HepG2 (cell line): ENCODE results near the gene SEC16A. TPM values are rescaled to one million over a fixed set of nuclear protein-coding genes. Genes with fewer than 3 reads are reported as not detected.

Source experiments
- ERF ChIP-seq: IDR thresholded peaks from 2 replicates; pipeline ENCODE4 v1.6.1; 2018; ENCODE audit warnings: missing biosample characterization, missing genetic modification reagents
- FOXA3 ChIP-seq: IDR thresholded peaks from 2 replicates; pipeline ENCODE4 v1.6.1; 2016; ENCODE audit warnings: missing genetic modification reagents, missing compliant biosample characterization
- FOXM1 ChIP-seq: sonication (generic); formaldehyde crosslinking; IDR thresholded peaks from 2 replicates; pipeline ENCODE4 v1.5.0; 2020; ENCODE audit warnings: missing genetic modification reagents
- GATA4 ChIP-seq: sonication (generic); IDR thresholded peaks from 2 replicates; pipeline ENCODE4 v1.6.1; 2016; ENCODE audit warnings: antibody characterized with exemption, low read depth, borderline replicate concordance
- GFI1 ChIP-seq: sonication (generic); formaldehyde crosslinking; IDR thresholded peaks from 2 replicates; pipeline ENCODE4 v1.5.0; 2020; ENCODE audit warnings: missing genetic modification reagents, mild to moderate bottlenecking, borderline replicate concordance
- HNF1B ChIP-seq: sonication (generic); formaldehyde crosslinking; IDR thresholded peaks from 2 replicates; pipeline ENCODE4 v1.5.1; 2020; ENCODE audit warnings: mild to moderate bottlenecking, moderate library complexity, missing genetic modification reagents
- HOXA3 ChIP-seq: sonication (generic); formaldehyde crosslinking; IDR thresholded peaks from 2 replicates; pipeline ENCODE4 v1.5.0; 2020; ENCODE audit warnings: missing genetic modification reagents
- HOXA5 ChIP-seq: sonication (generic); formaldehyde crosslinking; IDR thresholded peaks from 2 replicates; pipeline ENCODE4 v1.4.0; 2020; ENCODE audit warnings: missing genetic modification reagents
- IKZF1 ChIP-seq: fragments of 450-650 bp; IDR thresholded peaks from 2 replicates; pipeline ENCODE4 v1.7.1; 2016
- MAZ ChIP-seq, 2 experiments: sonication (generic) in 1 of 2; formaldehyde crosslinking in 1 of 2; IDR thresholded peaks; 2 replicates each; pipeline versions ENCODE4 v1.5.0 to v1.6.1; 2012 to 2020; ENCODE audit warnings: low read depth in 2 of 2, mild to moderate bottlenecking in 2 of 2, borderline replicate concordance in 1 of 2, improper control_type of control experiment in 1 of 2, low read length in 1 of 2, missing genetic modification reagents in 1 of 2, moderate library complexity in 1 of 2
- PLRG1 ChIP-seq: fragments of 450-650 bp; conservative IDR thresholded peaks from 2 replicates; pipeline ENCODE4 v1.6.1; 2016
- POGK ChIP-seq: sonication (generic); formaldehyde crosslinking; conservative IDR thresholded peaks from 2 replicates; pipeline ENCODE4 v1.8.0; 2022; ENCODE audit warnings: mild to moderate bottlenecking, moderate library complexity, missing genetic modification reagents
- RARA ChIP-seq: IDR thresholded peaks from 2 replicates; pipeline ENCODE4 v1.6.1; 2016; ENCODE audit warnings: missing genetic modification reagents, missing compliant biosample characterization
- RORA ChIP-seq: sonication (generic); formaldehyde crosslinking; IDR thresholded peaks from 2 replicates; pipeline ENCODE4 v1.5.0; 2020; ENCODE audit warnings: mild to moderate bottlenecking, missing genetic modification reagents, moderate library complexity
- RXRB ChIP-seq: IDR thresholded peaks from 2 replicates; pipeline ENCODE4 v1.6.1; 2016; ENCODE audit warnings: borderline replicate concordance, missing genetic modification reagents, missing compliant biosample characterization
- ZBTB34 ChIP-seq: sonication (generic); formaldehyde crosslinking; IDR thresholded peaks from 2 replicates; pipeline ENCODE4 v1.8.0; 2022; ENCODE audit warnings: mild to moderate bottlenecking, missing genetic modification reagents
- ZNF253 ChIP-seq: sonication (generic); formaldehyde crosslinking; IDR thresholded peaks from 2 replicates; pipeline ENCODE4 v1.8.0; 2022; ENCODE audit warnings: mild to moderate bottlenecking, missing genetic modification reagents, borderline replicate concordance
- ZNF354B ChIP-seq: sonication (generic); formaldehyde crosslinking; IDR thresholded peaks from 2 replicates; pipeline ENCODE4 v1.8.0; 2022; ENCODE audit warnings: mild to moderate bottlenecking, missing genetic modification reagents
- ZNF788 ChIP-seq: sonication (generic); formaldehyde crosslinking; IDR thresholded peaks from 2 replicates; pipeline ENCODE4 v1.5.0; 2020; ENCODE audit warnings: mild to moderate bottlenecking, missing genetic modification reagents, borderline replicate concordance
- ZSCAN30 ChIP-seq: sonication (generic); formaldehyde crosslinking; IDR thresholded peaks from 2 replicates; pipeline ENCODE4 v1.5.0; 2020; ENCODE audit warnings: mild to moderate bottlenecking, missing genetic modification reagents
- polyA plus RNA-seq, 8 experiments: library from polyadenylated mRNA; depleted of rRNA in 3 of 8; stranded (reverse) in 7 of 8; unstranded in 1 of 8; fragments of >200 nt; fragmentation: Illumina TruSeq in 4 of 8; extraction: Trizol in 4 of 8; gene quantifications; 2 replicates each; pipeline versions ENCODE4 v1.2.1 to v1.2.3, GENCODE V29; 2011 to 2016; ENCODE audit warnings: low read depth in 4 of 8, missing spikeins in 1 of 8, mixed read lengths in 1 of 8; ENCODE audit not compliant: insufficient read depth in 1 of 8
- total RNA-seq, 5 experiments: library from RNA; depleted of rRNA; stranded (reverse); fragments of >200 nt; fragmentation: Illumina TruSeq; extraction: Trizol; gene quantifications; 2 replicates each; pipeline ENCODE4 v1.2.3, GENCODE V29; 2016; ENCODE audit warnings: low read depth in 1 of 5
- TF ChIP-seq, protein P1 (sequence below): sonication (generic); formaldehyde crosslinking; IDR thresholded peaks from 2 replicates; pipeline ENCODE4 v1.5.0; 2020; ENCODE audit warnings: missing genetic modification reagents
- TF ChIP-seq, protein P2 (sequence below): sonication (generic); formaldehyde crosslinking; IDR thresholded peaks from 2 replicates; pipeline ENCODE4 v1.5.1; 2020; ENCODE audit warnings: missing genetic modification reagents, mild to moderate bottlenecking, borderline replicate concordance

The SEC16A gene
- total and polyA plus RNA-seq, 2 of the 13 experiments (the other 11 are each of a cell fraction or from before 2014, with no cell fraction given), result 15.9 to 18.9 TPM

GRCh38 chr9:136520053-136520540, 37.3 kb upstream of the SEC16A start (continued):
- TF ChIP-seq POGK, result 0 out of 2 replicates have a peak, but pooled peaks have one; percentile 38
- peak; percentile 85; the same call in 1 of the 2 replicates for TF ChIP-seq ZBTB34
- TF ChIP-seq GFI1 (CRISPR knock-in tag), result 0 out of 2 replicates have a peak, but pooled peaks have one; percentile 31
- TF ChIP-seq MAZ (IDR thresholded peaks at IDR 0.05; ENCODE audit: borderline replicate concordance, low read depth, low read length), result peak; percentile 25; the same call in 1 of the 2 replicates
- no peak for TF ChIP-seq MAZ (CRISPR knock-in tag; IDR thresholded peaks at IDR 0.05; ENCODE audit: low read depth)
- no peak for TF ChIP-seq FOXM1
- TF ChIP-seq ZNF253 (CRISPR knock-in tag), result no peak
- no peak for TF ChIP-seq ZSCAN30 (CRISPR knock-in tag)
- TF ChIP-seq, protein P1, sequence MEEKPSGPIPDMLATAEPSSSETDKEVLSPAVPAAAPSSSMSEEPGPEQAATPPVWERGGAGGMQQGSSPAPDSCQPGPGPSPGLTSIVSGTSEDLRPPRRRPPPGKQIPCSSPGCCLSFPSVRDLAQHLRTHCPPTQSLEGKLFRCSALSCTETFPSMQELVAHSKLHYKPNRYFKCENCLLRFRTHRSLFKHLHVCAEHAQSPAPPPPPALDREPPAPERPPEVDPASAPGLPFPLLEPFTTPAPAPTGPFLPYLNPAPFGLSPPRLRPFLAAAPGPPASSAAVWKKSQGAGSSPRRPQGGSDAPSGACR (CRISPR knock-in tag), result no peak
- no peak; the same call in 1 of the 2 replicates for TF ChIP-seq ZNF788
- TF ChIP-seq IKZF1, result no peak
- 0 out of 2 replicates have a peak, but pooled peaks have one; percentile 11 for TF ChIP-seq GATA4
- TF ChIP-seq HNF1B (CRISPR knock-in tag), result peak; percentile 98
- TF ChIP-seq RORA (CRISPR knock-in tag), result no peak
- no peak for TF ChIP-seq ZNF354B (CRISPR knock-in tag)
- peak; percentile 79 for TF ChIP-seq RARA
- 0 out of 2 replicates have a peak, but pooled peaks have one; percentile 17 for TF ChIP-seq FOXA3 (CRISPR knock-in tag)
- TF ChIP-seq PLRG1, result no peak
- TF ChIP-seq HOXA3 (CRISPR knock-in tag), result peak; percentile 39; the same call in 1 of the 2 replicates
- no peak for TF ChIP-seq ERF (CRISPR knock-in tag)
- TF ChIP-seq HOXA5 (CRISPR knock-in tag), result no peak
- TF ChIP-seq RXRB (CRISPR knock-in tag), result 0 out of 2 replicates have a peak, but pooled peaks have one; percentile 39
- TF ChIP-seq, protein P2, sequence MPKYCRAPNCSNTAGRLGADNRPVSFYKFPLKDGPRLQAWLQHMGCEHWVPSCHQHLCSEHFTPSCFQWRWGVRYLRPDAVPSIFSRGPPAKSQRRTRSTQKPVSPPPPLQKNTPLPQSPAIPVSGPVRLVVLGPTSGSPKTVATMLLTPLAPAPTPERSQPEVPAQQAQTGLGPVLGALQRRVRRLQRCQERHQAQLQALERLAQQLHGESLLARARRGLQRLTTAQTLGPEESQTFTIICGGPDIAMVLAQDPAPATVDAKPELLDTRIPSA (CRISPR knock-in tag), result no peak
